HT1080 (cell line): ENCODE results near the gene OR10G7. TPM values are rescaled to one million over a fixed set of nuclear protein-coding genes. Genes with fewer than 3 reads are reported as not detected.
"Not testable (repeated sequence)": the region's sequence is repeated elsewhere in the genome, so short reads cannot be mapped to it uniquely, and the experiment has no call there.

ENCODE experiments used
- DNase-seq: peaks from one replicate; pipeline ENCODE4 v3.0.0-alpha.2; 2015; ENCODE audit warnings: low read depth
- total RNA-seq: library from RNA; depleted of rRNA; stranded (reverse); fragments of >200 nt; shearing (Covaris generic); gene quantifications from 2 replicates; pipeline ENCODE4 v1.2.3, GENCODE V29; 2014; rRNA removed

OR10G7 gene
- total RNA-seq, 1 experiment from 2014 or later: not detected

GRCh38 chr11:124043420-124043819, 2.3 kb upstream of the OR10G7 start:
- no peak for DNase-seq

DNA sequence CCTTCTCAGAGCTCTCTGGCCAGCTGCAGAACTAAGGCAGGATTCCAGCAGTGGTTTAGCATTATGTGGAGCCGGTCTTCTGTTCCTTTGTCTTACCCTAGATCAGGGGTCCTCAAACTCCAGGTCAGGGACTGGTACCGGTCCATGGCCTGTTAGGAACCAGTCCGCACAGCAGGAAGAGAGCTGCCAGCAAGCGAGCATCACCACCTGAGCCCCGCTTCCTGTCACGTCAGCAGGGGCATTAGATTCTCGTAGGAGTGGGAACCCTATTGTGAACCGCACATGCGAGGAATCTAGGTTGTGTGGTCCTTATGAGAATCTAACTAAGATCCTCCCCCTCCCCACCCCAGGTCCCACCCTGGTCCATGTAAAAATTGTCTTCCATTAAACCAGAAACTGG, 1.6 kb downstream of the OR10G7 start:
- DNase-seq: no peak

DNA sequence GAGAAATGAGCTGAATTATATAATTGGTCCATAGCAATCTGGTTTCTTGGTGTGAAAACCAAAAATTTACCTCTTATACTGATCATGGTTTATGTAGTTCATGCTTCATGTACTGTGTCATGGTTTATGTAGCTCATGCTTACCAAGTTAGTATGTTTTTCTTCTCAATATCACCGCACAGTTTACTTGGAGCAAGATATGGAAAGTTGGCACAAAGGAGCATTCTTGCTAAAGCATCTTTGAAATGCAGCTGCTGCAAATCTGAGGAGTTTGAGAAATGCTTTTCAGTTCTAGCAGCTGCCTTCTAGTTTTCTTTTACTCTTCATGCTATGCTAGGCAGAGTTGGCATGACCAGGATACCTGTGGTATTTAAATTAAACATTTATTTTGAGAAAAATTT, 4.5 kb downstream of the OR10G7 start:
- no peak for DNase-seq

DNA sequence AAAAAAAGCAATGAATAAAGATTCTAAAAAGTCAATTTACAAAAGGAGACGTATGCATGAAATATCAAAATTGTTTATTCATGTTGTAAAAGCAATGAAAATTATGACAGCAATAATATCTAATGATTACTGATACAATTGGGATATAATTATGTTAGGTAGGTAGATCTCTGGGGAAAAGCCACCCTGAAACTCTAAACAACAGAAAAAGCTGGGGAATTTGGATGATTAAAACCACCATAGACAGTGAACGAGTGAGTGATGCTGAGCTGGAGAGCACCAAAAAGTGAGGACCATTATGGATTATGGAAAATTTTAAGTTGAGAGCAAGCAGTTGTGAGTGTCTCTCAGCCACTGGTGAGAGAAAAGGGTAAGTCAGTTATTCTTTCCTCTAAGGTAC, 14.6 kb downstream of the OR10G7 start, which contains the start of gene OR10G8:
TSS of gene OR10G8 (plus strand) at position 301 of the 400 bp plus-strand sequence. CDS start 2,825 bp downstream, outside the sequence.
- DNase-seq: no peak

- DNase-seq: not testable (repeated sequence)
Observed at GRCh38 chr11:124015837-124016236, 25.3 kb downstream of the OR10G7 start.

GRCh38 chr11:124012697-124013096, 28.4 kb downstream of the OR10G7 start, which contains the start of gene OR10G4:
TSS of gene OR10G4 (plus strand) at chr11:124012997. CDS start at chr11:124015575, 2,578 bp downstream.
- DNase-seq: no peak

DNA sequence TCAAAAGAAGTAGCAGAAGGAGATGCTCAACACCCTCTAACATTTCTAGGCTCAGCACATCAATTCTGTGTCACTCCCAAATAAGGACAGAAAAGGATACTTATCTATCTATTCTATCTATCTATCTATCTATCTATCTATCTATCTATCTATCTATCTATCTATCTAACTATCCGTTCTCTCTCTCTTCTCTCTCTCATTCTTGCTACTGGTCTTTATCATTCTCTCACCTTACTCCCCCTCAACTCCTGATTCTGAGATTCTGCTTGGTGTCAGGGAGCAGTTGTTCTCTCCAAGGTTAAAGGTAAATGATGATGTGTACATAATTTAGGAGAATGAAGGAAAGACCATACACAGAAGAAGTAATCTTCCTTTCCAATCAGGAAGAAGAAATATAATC, 46.0 kb downstream of the OR10G7 start, which contains the start of gene OR10G6:
TSS of gene OR10G6 (minus strand) at position 43 of the 400 bp plus-strand sequence. CDS start at position 43, 0 bp downstream.
- DNase-seq: no peak

Other genes starting within 250 kb of the OR10G7 start
- not detected in 2 replicates for gene OR6M1, start 235.0 kb downstream of the OR10G7 start, total RNA-seq
- not detected in 2 replicates for gene TMEM225, start 155.7 kb downstream of the OR10G7 start, total RNA-seq
- gene OR8D4, start 139.2 kb downstream of the OR10G7 start, total RNA-seq: not detected in 2 replicates
- gene OR4D5, start 101.7 kb downstream of the OR10G7 start, total RNA-seq: not detected in 2 replicates
- gene OR6T1, start 97.5 kb downstream of the OR10G7 start, total RNA-seq: not detected in 2 replicates
- not detected in 2 replicates for gene OR10S1, start 63.5 kb downstream of the OR10G7 start, total RNA-seq
- not detected in 2 replicates for gene OR10G6, start 46.2 kb downstream of the OR10G7 start, total RNA-seq
- gene OR10G4, start 28.3 kb downstream of the OR10G7 start, total RNA-seq: not detected in 2 replicates
- gene OR10G9, start 18.3 kb downstream of the OR10G7 start, total RNA-seq: not detected in 2 replicates
- gene OR10G8, start 14.5 kb downstream of the OR10G7 start, total RNA-seq: not detected in 2 replicates
- gene VWA5A, start 74.1 kb upstream of the OR10G7 start, total RNA-seq: 0.70 and 1.4 TPM in 2 replicates
- gene OR10D3, start 142.0 kb upstream of the OR10G7 start, total RNA-seq: not detected in 2 replicates
- gene OR8G1, start 199.8 kb upstream of the OR10G7 start, total RNA-seq: not detected in 2 replicates
- gene OR8G5, start 215.1 kb upstream of the OR10G7 start, total RNA-seq: not detected in 2 replicates